K562 (cell line): ENCODE measurements around the gene ARL4C. TPM values are rescaled to one million over a fixed set of nuclear protein-coding genes. Genes with fewer than 3 reads are reported as not detected.

Experiments used
- ATAC-seq: fragments of 200-7000 bp; cut with Tn5 transposase; 3 replicates; pipeline ENCODE4 v1.9.1; 2020; ENCODE audit warnings: moderate library complexity
- BruUV-seq: library from RNA; stranded (reverse); fragments of 400-500 nt; replicated peaks from 2 replicates; lab custom pipeline; 2021; lab: Mats Ljungman, UMichigan
- CTCF ChIA-PET: fragments of 300-600 bp; formaldehyde crosslinking; extraction: SDS; loops from one replicate; lab custom pipeline; 2021; ENCODE audit warnings: low intra/inter-chr PET ratio; lab: Yijun Ruan, JAX
- POLR2A ChIA-PET: fragments of 300-600, 350-650 bp; sonication (Branson Sonifier 250); formaldehyde crosslinking; extraction: SDS; loops from one replicate; lab custom pipeline; 2021; ENCODE audit warnings: antibody characterized with exemption, inconsistent platforms; lab: Yijun Ruan, JAX
- DNase-seq, 4 experiments: peaks; one replicate each; pipeline versions ENCODE4 v3.0.0 to v3.0.0-alpha.2; 2011 to 2018; ENCODE audit warnings: low spot score in 3 of 4, mixed read lengths in 3 of 4; ENCODE audit errors: extremely low read depth in 1 of 4
- FAIRE-seq: peaks from 2 replicates; lab custom pipeline; 2011; peaks lifted over from hg19 to GRCh38; lab: Jason Lieb, UNC
- H2AFZ ChIP-seq: 2 replicates; pipeline ENCODE4 v1.6.0; 2011; ENCODE audit warnings: low read depth, low read length, control low read depth, inconsistent platforms
- H3K27ac ChIP-seq: fragments of 200-600 bp; 3 replicates; pipeline ENCODE4 v1.8.0; 2011; ENCODE audit warnings: low read depth, mild to moderate bottlenecking, control low read depth, inconsistent platforms, low read length, moderate library complexity, mixed read lengths; ENCODE audit errors: extremely low read depth
- H3K27me3 ChIP-seq, 2 experiments: fragments of 300-600 bp in 1 of 2; 2 replicates in 1 of 2; 3 replicates in 1 of 2; pipeline versions ENCODE4 v1.6.0 to v1.8.0; 2011; ENCODE audit warnings: inconsistent platforms in 2 of 2, low read length in 2 of 2, mild to moderate bottlenecking in 1 of 2, mixed read lengths in 1 of 2, moderate library complexity in 1 of 2; ENCODE audit not compliant: control insufficient read depth in 2 of 2, insufficient read depth in 2 of 2
- H3K36me3 ChIP-seq: fragments of 300-600 bp; 3 replicates; pipeline ENCODE4 v1.8.0; 2011; ENCODE audit warnings: mild to moderate bottlenecking, low read length, inconsistent platforms; ENCODE audit not compliant: control insufficient read depth, insufficient read depth
- H3K4me1 ChIP-seq, 2 experiments: fragments of 200-600 bp in 1 of 2; replicated peaks in 1 of 2; 2 replicates in 1 of 2; 3 replicates in 1 of 2; pipeline versions ENCODE4 v1.5.1 to v1.8.0; 2011; ENCODE audit warnings: inconsistent platforms in 2 of 2, low read length in 2 of 2, mild to moderate bottlenecking in 1 of 2, mixed read lengths in 1 of 2, moderate library complexity in 1 of 2; ENCODE audit not compliant: control insufficient read depth in 2 of 2, insufficient read depth in 2 of 2
- H3K4me2 ChIP-seq: 2 replicates; pipeline ENCODE4 v1.6.1; 2011; ENCODE audit warnings: low read length, control low read depth, inconsistent platforms, mixed read lengths; ENCODE audit not compliant: insufficient read depth
- H3K4me3 ChIP-seq: fragments of 200-600 bp; sonication (generic), shearing (Covaris generic); 2 replicates; pipeline ENCODE4 v1.5.1; 2016; ENCODE audit warnings: control low read depth, inconsistent platforms
- H3K79me2 ChIP-seq: fragments of 200-600 bp; 3 replicates; pipeline ENCODE4 v1.8.0; 2011; ENCODE audit warnings: low read length, inconsistent platforms; ENCODE audit not compliant: control insufficient read depth, insufficient read depth
- H3K9ac ChIP-seq, 2 experiments: 2 replicates each; pipeline versions ENCODE4 v1.6.0 to v1.6.1; 2011; ENCODE audit warnings: low read depth in 2 of 2, low read length in 2 of 2, control low read depth in 1 of 2, inconsistent platforms in 1 of 2, mild to moderate bottlenecking in 1 of 2, mixed read lengths in 1 of 2; ENCODE audit not compliant: insufficient read depth in 1 of 2
- H3K9me1 ChIP-seq: one replicate; pipeline ENCODE4 v1.6.0; 2011; ENCODE audit warnings: inconsistent platforms, mild to moderate bottlenecking, low read length, moderate library complexity; ENCODE audit not compliant: control insufficient read depth, insufficient read depth
- H3K9me3 ChIP-seq: replicated peaks from 2 replicates; pipeline ENCODE4 v1.5.1; 2011; ENCODE audit warnings: low read depth, low read length, inconsistent platforms; ENCODE audit not compliant: control insufficient read depth, insufficient read depth
- H4K20me1 ChIP-seq: replicated peaks from 2 replicates; pipeline ENCODE4 v1.6.1; 2011; ENCODE audit warnings: low read length, inconsistent platforms, mixed read lengths; ENCODE audit not compliant: control insufficient read depth, insufficient read depth
- MTA3 ChIP-seq: fragments of 450-650 bp; formaldehyde crosslinking; IDR thresholded peaks from 2 replicates; pipeline ENCODE4 v1.6.1; 2017; ENCODE audit warnings: mild to moderate bottlenecking, borderline replicate concordance
- RAD21 ChIP-seq, 2 experiments: fragments of 250-450 bp in 1 of 2; fragments of 450-650 bp in 1 of 2; sonication (Bioruptor Pico) in 1 of 2; formaldehyde crosslinking in 1 of 2; IDR thresholded peaks in 1 of 2; conservative IDR thresholded peaks in 1 of 2; 2 replicates each; pipeline versions ENCODE4 v1.4.0 to v1.8.0; 2020 to 2022; ENCODE audit warnings: mild to moderate bottlenecking in 2 of 2, moderate library complexity in 1 of 2
- REST ChIP-seq, 2 experiments: fragments of 450-650 bp; formaldehyde crosslinking in 1 of 2; IDR thresholded peaks; 2 replicates each; pipeline versions ENCODE4 v1.4.0 to v1.6.1; 2014 to 2020; ENCODE audit warnings: mild to moderate bottlenecking in 2 of 2, borderline replicate concordance in 1 of 2, low read depth in 1 of 2
- WGBS: fragments of 100-300 bp; shearing (Covaris generic); methylation state at CpG from one replicate; pipeline ENCODE4 v1.1.6; 2016; ENCODE audit warnings: low coverage, mixed read lengths; ENCODE audit not compliant: insufficient coverage; ENCODE audit errors: missing lambda C conversion rate; 5-methylcytosine and 5-hydroxymethylcytosine counted together
- in situ Hi-C: fragments of 300-500 bp; cut with MboI; formaldehyde crosslinking; loops from 4 replicates; pipeline ENCODE4 v1.15.0; 2018; ENCODE audit warnings: inconsistent platforms, mixed read lengths
- intact Hi-C: fragments of 100-400 bp; cut with micrococcal nuclease; formaldehyde crosslinking; loops from 2 replicates; pipeline ENCODE4 v1.14.2; 2022
- polyA plus RNA-seq, 8 experiments: library from polyadenylated mRNA; depleted of rRNA in 4 of 8; stranded (reverse) in 5 of 8; unstranded in 3 of 8; fragments of >200 nt; fragmentation: Nextera tagmentation in 2 of 8; fragmentation: Illumina TruSeq in 1 of 8; extraction: Ambion mirVana in 2 of 8; extraction: Trizol in 1 of 8; gene quantifications; 2 replicates each; pipeline versions ENCODE4 v1.2.1 to v1.2.3, GENCODE V29; 2011 to 2014; ENCODE audit warnings: inconsistent platforms in 1 of 8, missing spikeins in 1 of 8
- total RNA-seq, 7 experiments: library from RNA; depleted of rRNA in 6 of 7; stranded (reverse); fragments of >200 nt in 6 of 7; fragmentation: Illumina TruSeq in 2 of 7; extraction: Trizol in 2 of 7; gene quantifications; 2 replicates each; pipeline versions ENCODE4 v1.2.1 to v1.2.3, GENCODE V29; 2011 to 2021; ENCODE audit warnings: low replicate concordance in 1 of 7
- TF ChIP-seq, protein P1 (sequence below), 3 experiments: IDR thresholded peaks in 2 of 3; conservative IDR thresholded peaks in 1 of 3; 2 replicates each; pipeline ENCODE4 v1.5.1; 2011 to 2012; ENCODE audit warnings: low read length in 3 of 3, mild to moderate bottlenecking in 3 of 3, control low read depth in 2 of 3, improper control_type of control experiment in 1 of 3, inconsistent platforms in 1 of 3, low read depth in 1 of 3, mixed read lengths in 1 of 3, moderate library complexity in 1 of 3; ENCODE audit not compliant: insufficient read depth in 2 of 3
- TF ChIP-seq, protein P2 (sequence below): IDR thresholded peaks from 3 replicates; pipeline ENCODE4 v1.6.1; 2011; ENCODE audit warnings: borderline replicate concordance, mild to moderate bottlenecking, moderate library complexity; ENCODE audit not compliant: insufficient read length; ENCODE audit errors: extremely low read depth

Gene ARL4C
- total and polyA plus RNA-seq, 9 of the 15 experiments (the other 6 are each of a cell fraction or from before 2014, with no cell fraction given), result 0.03 to 0.11 (median 0.04) TPM; not detected in 5

DNA sequence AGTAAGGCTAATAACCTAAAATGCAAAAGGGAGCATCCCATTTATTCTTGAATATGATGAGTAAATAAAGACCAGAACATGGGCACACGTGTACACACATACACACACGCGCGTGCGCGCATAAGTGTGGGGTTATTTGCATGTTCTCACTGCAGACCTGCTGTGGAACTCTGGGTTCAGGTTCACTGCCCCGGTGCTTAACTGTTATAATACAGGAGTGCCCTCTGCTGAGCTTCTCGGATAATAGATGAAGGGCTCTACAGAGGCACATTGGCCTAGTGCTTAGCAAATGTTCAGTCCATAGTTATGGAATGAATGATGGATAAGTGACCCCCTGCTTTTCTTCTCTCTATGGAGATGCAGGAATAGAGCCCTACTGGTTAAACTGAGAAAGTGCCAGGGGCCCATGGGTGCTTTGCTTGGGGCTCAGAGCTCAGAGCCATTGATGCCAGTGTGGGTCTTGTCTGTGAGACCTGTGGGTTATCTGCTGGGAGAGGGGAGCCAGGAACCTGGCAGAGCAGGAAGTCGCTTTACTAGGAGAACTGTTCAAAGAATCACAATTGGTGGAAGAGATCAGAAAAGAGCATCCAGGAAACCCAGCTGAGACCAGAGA is 3.6 kb upstream of the ARL4C start:
- Histone ChIP-seq H2AFZ (no peak overlapping the region), H3K27ac (no peak overlapping the region), H4K20me1 (no peaks in the 10 kb centered on the region), H3K4me3 (no peak overlapping the region), H3K9me3 (no peaks in the 10 kb centered on the region), H3K36me3 (no peaks in the 10 kb centered on the region), H3K27me3 (peaks cover 0 to 13% of the 10 kb centered on the region in 2 experiments; a peak in 3 of 5 replicates), H3K9me1 (no peaks in the 10 kb centered on the region), H3K9ac (no peak overlapping the region), H3K79me2 (no peaks in the 10 kb centered on the region), H3K4me2 (no peak overlapping the region), H3K4me1 (peaks cover 0 to 19% of the 10 kb centered on the region in 2 experiments; a peak in 2 of 5 replicates)
- BruUV-seq, result no TSS peak
- FAIRE-seq, result no peak
- DNase-seq, result peak in 2 of 4 experiments; percentile 15 to 23
- peak; percentile 65 for ATAC-seq
- CTCF ChIA-PET, result interaction anchor here (0.5 kb wide), 1 partner anchor 643 kb away, joined by 3 read pairs; no protein-coding TSS in a partner anchor
- in situ Hi-C loops, result no loop called here
- POLR2A ChIA-PET, result interaction anchor here (1.6 kb wide), 1 partner anchor 13 kb away, joined by 3 read pairs; no protein-coding TSS in a partner anchor
- TF ChIP-seq RAD21 (CRISPR knock-in tag; conservative IDR thresholded peaks at IDR 0.05 in 1 of 2, IDR thresholded peaks at IDR 0.05 in 1 of 2) (peak; percentile 62), REST (IDR thresholded peaks at IDR 0.05; ENCODE audit: borderline replicate concordance) (peak; percentile 44; the same call in 1 of the 2 replicates), REST (CRISPR knock-in tag; IDR thresholded peaks at IDR 0.05; ENCODE audit: low read depth) (no peak), MTA3 (no peak)
- TF ChIP-seq, protein P1, sequence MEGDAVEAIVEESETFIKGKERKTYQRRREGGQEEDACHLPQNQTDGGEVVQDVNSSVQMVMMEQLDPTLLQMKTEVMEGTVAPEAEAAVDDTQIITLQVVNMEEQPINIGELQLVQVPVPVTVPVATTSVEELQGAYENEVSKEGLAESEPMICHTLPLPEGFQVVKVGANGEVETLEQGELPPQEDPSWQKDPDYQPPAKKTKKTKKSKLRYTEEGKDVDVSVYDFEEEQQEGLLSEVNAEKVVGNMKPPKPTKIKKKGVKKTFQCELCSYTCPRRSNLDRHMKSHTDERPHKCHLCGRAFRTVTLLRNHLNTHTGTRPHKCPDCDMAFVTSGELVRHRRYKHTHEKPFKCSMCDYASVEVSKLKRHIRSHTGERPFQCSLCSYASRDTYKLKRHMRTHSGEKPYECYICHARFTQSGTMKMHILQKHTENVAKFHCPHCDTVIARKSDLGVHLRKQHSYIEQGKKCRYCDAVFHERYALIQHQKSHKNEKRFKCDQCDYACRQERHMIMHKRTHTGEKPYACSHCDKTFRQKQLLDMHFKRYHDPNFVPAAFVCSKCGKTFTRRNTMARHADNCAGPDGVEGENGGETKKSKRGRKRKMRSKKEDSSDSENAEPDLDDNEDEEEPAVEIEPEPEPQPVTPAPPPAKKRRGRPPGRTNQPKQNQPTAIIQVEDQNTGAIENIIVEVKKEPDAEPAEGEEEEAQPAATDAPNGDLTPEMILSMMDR (IDR thresholded peaks at IDR 0.05 in 2 of 3, conservative IDR thresholded peaks at IDR 0.05 in 1 of 3; ENCODE audit: insufficient read depth in 2 of 3, low read depth in 1 of 3, low read length in 3 of 3), result peak; percentile 34 to 56 (median 35); a peak in 4 of 6 replicates
- TF ChIP-seq, protein P2, sequence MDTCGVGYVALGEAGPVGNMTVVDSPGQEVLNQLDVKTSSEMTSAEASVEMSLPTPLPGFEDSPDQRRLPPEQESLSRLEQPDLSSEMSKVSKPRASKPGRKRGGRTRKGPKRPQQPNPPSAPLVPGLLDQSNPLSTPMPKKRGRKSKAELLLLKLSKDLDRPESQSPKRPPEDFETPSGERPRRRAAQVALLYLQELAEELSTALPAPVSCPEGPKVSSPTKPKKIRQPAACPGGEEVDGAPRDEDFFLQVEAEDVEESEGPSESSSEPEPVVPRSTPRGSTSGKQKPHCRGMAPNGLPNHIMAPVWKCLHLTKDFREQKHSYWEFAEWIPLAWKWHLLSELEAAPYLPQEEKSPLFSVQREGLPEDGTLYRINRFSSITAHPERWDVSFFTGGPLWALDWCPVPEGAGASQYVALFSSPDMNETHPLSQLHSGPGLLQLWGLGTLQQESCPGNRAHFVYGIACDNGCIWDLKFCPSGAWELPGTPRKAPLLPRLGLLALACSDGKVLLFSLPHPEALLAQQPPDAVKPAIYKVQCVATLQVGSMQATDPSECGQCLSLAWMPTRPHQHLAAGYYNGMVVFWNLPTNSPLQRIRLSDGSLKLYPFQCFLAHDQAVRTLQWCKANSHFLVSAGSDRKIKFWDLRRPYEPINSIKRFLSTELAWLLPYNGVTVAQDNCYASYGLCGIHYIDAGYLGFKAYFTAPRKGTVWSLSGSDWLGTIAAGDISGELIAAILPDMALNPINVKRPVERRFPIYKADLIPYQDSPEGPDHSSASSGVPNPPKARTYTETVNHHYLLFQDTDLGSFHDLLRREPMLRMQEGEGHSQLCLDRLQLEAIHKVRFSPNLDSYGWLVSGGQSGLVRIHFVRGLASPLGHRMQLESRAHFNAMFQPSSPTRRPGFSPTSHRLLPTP, result no peak
- intact Hi-C loops, result loop anchor here (2.0 to 5.0 kb wide), 2 partner anchors 213 to 642 kb away; no protein-coding TSS in a partner anchor
- WGBS, result under 1% methylated on average over 9 of the region's 9 CpGs
